Heart right ventricle (tissue), 16 donors: ENCODE measurements around the gene LOX. TPM values are rescaled to one million over a fixed set of nuclear protein-coding genes. Genes with fewer than 3 reads are reported as not detected.

Source experiments
- ATAC-seq, 8 donors: fragments of 200-7000 bp; cut with Tn5 transposase; one replicate each; pipeline ENCODE4 v1.9.1; 2020; ENCODE audit warnings: mild to moderate bottlenecking in 8 of 8, moderate library complexity in 8 of 8, moderate number of reproducible peaks in 1 of 8
- DNase-seq, 2 donors: peaks; one replicate each; pipeline ENCODE4 v3.0.0-alpha.2; 2020
- H3K27ac ChIP-seq, 10 donors: fragments of 200-600 bp; sonication (generic) in 2 of 10; one replicate each; pipeline versions ENCODE4 v1.5.0 to v1.8.0; 2020 to 2022; ENCODE audit warnings: mild to moderate bottlenecking in 3 of 10
- H3K27me3 ChIP-seq, 7 donors: fragments of 200-600 bp; one replicate each; pipeline ENCODE4 v1.8.0; 2021 to 2022; ENCODE audit warnings: mild to moderate bottlenecking in 2 of 7
- H3K36me3 ChIP-seq, 9 donors: fragments of 200-600 bp; sonication (generic) in 1 of 9; one replicate each; pipeline versions ENCODE4 v1.5.0 to v1.8.0; 2020 to 2022; ENCODE audit warnings: mild to moderate bottlenecking in 2 of 9
- H3K4me1 ChIP-seq, 9 donors: fragments of 200-600 bp; sonication (generic) in 1 of 9; one replicate each; pipeline versions ENCODE4 v1.5.0 to v1.8.0; 2020 to 2022; ENCODE audit warnings: mild to moderate bottlenecking in 4 of 9
- H3K4me3 ChIP-seq, 10 donors: fragments of 200-600 bp; sonication (generic) in 2 of 10; one replicate each; pipeline versions ENCODE4 v1.5.0 to v1.8.0; 2020 to 2022; ENCODE audit warnings: mild to moderate bottlenecking in 7 of 10, moderate library complexity in 2 of 10
- H3K9me3 ChIP-seq, 11 donors: fragments of 200-600 bp in 10 of 11; sonication (generic) in 2 of 11; one replicate each; pipeline versions ENCODE4 v1.5.0 to v1.8.0; 2013 to 2022; ENCODE audit warnings: mild to moderate bottlenecking in 2 of 11, control low read depth in 1 of 11, moderate library complexity in 1 of 11
- WGBS, 2 donors: extraction: QIAGEN DNeasy Blood & Tissue Kit; methylation state at CpG; one replicate each; pipeline ENCODE4 v1.1.7; 2013; ENCODE audit warnings: inconsistent platforms in 1 of 2; 5-methylcytosine and 5-hydroxymethylcytosine counted together
- intact Hi-C, 10 donors: fragments of 100-400 bp; cut with DNase I; formaldehyde crosslinking; loops; one replicate each; pipeline versions ENCODE4 v1.11.1 to v1.14.2; 2022
- polyA plus RNA-seq, 2 donors: library from polyadenylated mRNA; stranded (reverse); fragments of 200-250 nt; gene quantifications; one replicate each; pipeline ENCODE4 v1.2.3, GENCODE V29; 2013
- total RNA-seq, 10 donors: library from RNA; stranded (reverse); fragmentation: NEBNext Ultra II Directional in 3 of 10; extraction: Animal tissue kit (Norgen Biotek cat#: 25700) in 3 of 10; gene quantifications; one replicate each; pipeline versions ENCODE4 v1.2.1 to v1.2.4, GENCODE V29; 2021 to 2023
- TF ChIP-seq, protein P1 (sequence below), 9 donors: fragments of 200-600 bp; sonication (generic) in 2 of 9; IDR thresholded peaks; one replicate each; pipeline versions ENCODE4 v1.5.0 to v1.8.0; 2021 to 2022; ENCODE audit warnings: antibody characterized with exemption in 9 of 9, mild to moderate bottlenecking in 5 of 9, moderate library complexity in 1 of 9
- donor health status: Arrhythmogenic right ventricular cardiomyopathy.
- donor health status: ischemic (EF 13 %, LVEDD 7.1; RV severe dilation, severe dysfunction).
- donor health status: healthy with polysubstance abuse.
- donor health status: DM: no; HTN: yes; CAD: no.
- donor health status: DM: no; HTN: no; CAD: no.
- donor health status: ischemic (EF 25% LVEDD 6.9; RV normal size, moderate dysfunction).
- donor health status: ischemic (EF 25% LVEDD 5.7; RV mildly dilated, moderate dysfunction).
- donor health status: healthy.
- donor health status: DM: yes; HTN: yes; CAD: no.
- donor health status: Ischemic cardiomyopathy.
- donor health status: ischemic (EF 35%, LVEDD 5.7; RV mildly dilated, moderate dysfunction).
- donor health status: nonischemic (EF 11% LVEDD 7.7; RV severe dilation, severe dysfunction).
- donor health status: DM: yes; HTN: yes; CAD: no.
- donor health status: PGD.
- donor health status: ischemic (EF 29% LVEDD 5.4; RV normal size, mild dysfunction).
- donor health status: nonischemic (EF 23%, LVEDD 6.1; RV moderate dilation, normal function).

LOX gene
- total and polyA plus RNA-seq, 12 donors = 1.5 to 34.7 (median 3.2) TPM

DNA sequence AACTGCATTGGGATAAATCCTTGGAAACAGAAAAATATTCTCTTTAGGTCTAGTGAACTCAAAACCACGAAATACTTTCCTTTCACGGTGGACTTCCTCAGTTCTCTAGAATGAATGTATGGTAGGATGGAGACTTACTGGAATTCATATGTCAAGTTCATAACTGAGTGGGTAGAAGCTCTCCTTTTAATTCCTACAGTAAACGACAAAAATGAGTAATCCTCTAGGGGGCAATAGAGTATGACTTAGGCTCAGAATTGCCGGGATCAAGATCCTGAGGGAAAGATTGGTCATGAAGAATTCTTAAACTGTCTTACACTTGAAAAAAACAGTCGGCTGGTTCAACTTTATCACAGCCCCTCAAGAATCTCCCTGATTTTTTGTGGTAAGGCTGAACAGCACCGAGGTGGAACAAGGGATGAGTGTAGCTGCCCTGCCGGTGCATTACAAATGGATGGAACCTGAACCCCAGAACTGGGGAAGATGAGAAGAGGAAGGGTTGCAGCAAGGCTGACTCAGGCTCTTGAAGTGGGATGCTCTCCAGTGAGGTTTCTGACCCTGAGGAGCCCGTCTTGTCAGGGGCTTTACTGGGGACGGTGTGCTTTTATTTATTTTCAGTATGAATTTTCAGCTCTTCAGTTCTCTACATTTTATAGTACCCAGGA lies 14.0 kb upstream of the LOX start:
- no peak overlapping the region for H3K27ac ChIP-seq
- H3K4me3 ChIP-seq = no peak overlapping the region
- DNase-seq (no peak), ATAC-seq (no peak)
- H3K36me3 ChIP-seq = no peaks in the 10 kb centered on the region
- intact Hi-C loops = no loop called here
- no peaks in the 10 kb centered on the region for H3K9me3 ChIP-seq
- H3K27me3 ChIP-seq = no peaks in the 10 kb centered on the region
- 48 to 51% methylated on average over 9 of the region's 9 CpGs for WGBS, 2 donors
- peaks cover 0 to 6% (median 0%) of the 10 kb centered on the region in 9 donors for H3K4me1 ChIP-seq
- TF ChIP-seq, protein P1, sequence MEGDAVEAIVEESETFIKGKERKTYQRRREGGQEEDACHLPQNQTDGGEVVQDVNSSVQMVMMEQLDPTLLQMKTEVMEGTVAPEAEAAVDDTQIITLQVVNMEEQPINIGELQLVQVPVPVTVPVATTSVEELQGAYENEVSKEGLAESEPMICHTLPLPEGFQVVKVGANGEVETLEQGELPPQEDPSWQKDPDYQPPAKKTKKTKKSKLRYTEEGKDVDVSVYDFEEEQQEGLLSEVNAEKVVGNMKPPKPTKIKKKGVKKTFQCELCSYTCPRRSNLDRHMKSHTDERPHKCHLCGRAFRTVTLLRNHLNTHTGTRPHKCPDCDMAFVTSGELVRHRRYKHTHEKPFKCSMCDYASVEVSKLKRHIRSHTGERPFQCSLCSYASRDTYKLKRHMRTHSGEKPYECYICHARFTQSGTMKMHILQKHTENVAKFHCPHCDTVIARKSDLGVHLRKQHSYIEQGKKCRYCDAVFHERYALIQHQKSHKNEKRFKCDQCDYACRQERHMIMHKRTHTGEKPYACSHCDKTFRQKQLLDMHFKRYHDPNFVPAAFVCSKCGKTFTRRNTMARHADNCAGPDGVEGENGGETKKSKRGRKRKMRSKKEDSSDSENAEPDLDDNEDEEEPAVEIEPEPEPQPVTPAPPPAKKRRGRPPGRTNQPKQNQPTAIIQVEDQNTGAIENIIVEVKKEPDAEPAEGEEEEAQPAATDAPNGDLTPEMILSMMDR (IDR thresholded peaks at IDR 0.05) = peak in 7 of 9 donors; percentile 39 to 56 (median 40)

DNA sequence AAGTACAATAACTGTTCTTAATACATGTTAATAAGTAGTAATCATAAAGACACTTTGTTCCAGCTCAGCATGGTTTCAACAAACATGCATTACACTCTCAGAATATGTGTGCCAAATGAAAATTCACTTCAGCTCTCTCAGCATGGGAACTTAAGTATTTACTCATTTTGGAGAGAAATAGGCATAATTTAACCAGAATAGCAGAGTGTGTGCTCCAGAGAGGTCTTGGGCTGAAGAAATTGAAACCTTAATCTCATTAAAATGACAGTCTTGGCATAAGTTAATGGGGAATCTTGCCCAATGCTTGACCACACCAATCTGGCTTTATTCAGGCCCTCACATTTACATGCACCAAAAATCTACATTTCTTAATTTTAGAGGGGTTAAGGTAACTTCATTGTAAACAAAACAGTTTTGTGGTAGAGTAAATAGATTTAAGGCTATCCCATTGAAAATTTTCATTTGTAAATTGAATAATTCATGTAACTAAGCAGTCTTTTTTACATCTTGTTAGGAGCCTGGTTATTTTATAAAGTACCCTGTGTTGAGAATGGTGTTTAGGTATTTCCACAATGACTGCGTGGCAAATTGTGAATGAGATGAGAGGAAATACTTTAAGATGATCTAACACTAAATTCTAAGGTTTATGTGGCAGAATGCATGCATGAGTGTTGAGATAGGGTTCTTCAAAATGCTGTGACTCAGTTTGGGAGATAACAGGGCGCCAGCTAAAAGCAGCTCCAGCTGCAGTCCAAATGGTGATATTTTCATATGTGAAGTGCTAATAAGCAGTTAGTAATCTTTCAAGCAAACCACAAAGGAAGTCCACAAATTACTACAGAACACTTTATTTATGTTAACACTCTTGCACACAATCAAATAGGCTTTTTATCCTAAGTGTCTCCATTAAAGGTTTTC lies 11.3 kb upstream of the LOX start:
- H3K27me3 ChIP-seq = no peaks in the 10 kb centered on the region
- TF ChIP-seq, protein P1 (IDR thresholded peaks at IDR 0.05) = no peak
- H3K4me1 ChIP-seq = peaks cover 0 to 6% (median 0%) of the 10 kb centered on the region in 9 donors
- peak overlapping the region in 4 of 10 donors; percentile 5 to 38 (median 27) for H3K27ac ChIP-seq
- peak in 4 of 8 donors; percentile 33 to 71 (median 56) for ATAC-seq
- intact Hi-C loops = loop anchor here in 1 of 10 donors (10.0 kb wide), 1 partner anchor 125 kb away; the partner anchor contains the start of gene SRFBP1
- WGBS, 2 donors = 46 to 54% methylated on average over 2 of the region's 2 CpGs
- DNase-seq = no peak
- H3K4me3 ChIP-seq = no peak overlapping the region
- no peaks in the 10 kb centered on the region for H3K36me3 ChIP-seq
- H3K9me3 ChIP-seq = no peaks in the 10 kb centered on the region

DNA sequence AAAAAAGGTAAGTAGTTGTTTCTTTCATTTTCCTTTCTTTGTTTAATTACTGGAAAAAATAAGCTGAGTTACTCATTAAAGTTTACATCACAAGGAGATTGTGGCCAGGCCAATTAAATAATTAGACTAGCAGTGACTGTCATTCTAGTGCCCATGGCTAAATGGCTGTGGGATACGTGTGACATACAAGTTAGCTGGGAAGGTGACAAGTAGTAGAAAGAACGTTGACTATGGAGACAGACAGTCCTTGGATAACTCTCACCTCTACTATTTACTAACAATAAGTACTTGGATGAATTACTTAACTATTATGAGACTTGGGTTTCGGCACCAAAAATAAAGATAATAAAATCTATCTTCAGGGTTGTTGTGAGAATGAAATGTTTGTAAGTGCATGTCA lies 7.0 kb upstream of the LOX start:
- WGBS, 2 donors = 78 to 79% methylated on average over 3 of the region's 3 CpGs
- no peak for ATAC-seq
- Histone ChIP-seq H3K9me3 (no peaks in the 10 kb centered on the region), H3K36me3 (no peaks in the 10 kb centered on the region), H3K4me3 (no peak overlapping the region), H3K27ac (no peak overlapping the region), H3K4me1 (peaks cover 0 to 6% (median 0%) of the 10 kb centered on the region in 9 donors), H3K27me3 (no peaks in the 10 kb centered on the region)
- no peak for DNase-seq
- TF ChIP-seq, protein P1 (IDR thresholded peaks at IDR 0.05) = no peak
- intact Hi-C loops = loop anchor here in 1 of 10 donors (10.0 kb wide), 1 partner anchor 120 kb away; the partner anchor contains the start of gene SRFBP1

DNA sequence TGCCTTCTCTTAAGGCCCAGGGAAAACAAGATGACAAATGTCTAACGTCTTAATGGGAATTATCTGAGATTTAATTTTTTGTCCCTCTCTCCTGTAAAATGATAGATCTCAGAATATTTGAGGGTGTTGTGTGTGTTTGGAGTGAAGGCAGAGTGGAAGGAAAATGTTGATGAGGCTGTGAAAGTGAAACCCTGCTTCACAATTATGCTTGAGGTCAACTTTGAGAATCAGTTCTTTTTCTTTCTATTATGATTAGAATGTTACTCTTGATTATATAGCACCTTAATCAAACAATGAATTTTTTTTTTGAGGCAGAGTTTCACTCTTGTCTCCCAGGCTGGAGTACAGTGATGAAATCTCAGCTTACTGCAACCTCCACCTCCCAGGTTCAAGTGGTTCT lies 5.5 kb upstream of the LOX start:
- H3K4me1 ChIP-seq = peaks cover 0 to 8% (median 0%) of the 10 kb centered on the region in 9 donors
- intact Hi-C loops = loop anchor here in 1 of 10 donors (10.0 kb wide), 1 partner anchor 119 kb away; the partner anchor contains the start of gene SRFBP1
- peaks cover 0 to 13% (median 0%) of the 10 kb centered on the region in 7 donors for H3K27me3 ChIP-seq
- TF ChIP-seq, protein P1 (IDR thresholded peaks at IDR 0.05) = no peak
- H3K9me3 ChIP-seq = no peaks in the 10 kb centered on the region
- no peak for DNase-seq
- no peak overlapping the region for H3K4me3 ChIP-seq
- no peak overlapping the region for H3K27ac ChIP-seq
- WGBS, 2 donors = 80 to 82% methylated on average over 1 of the region's 1 CpG
- no peak for ATAC-seq
- H3K36me3 ChIP-seq = no peaks in the 10 kb centered on the region
